ENCODE data around the gene DEF6.
"Not testable (repeated sequence)": the region's sequence is repeated elsewhere in the genome, so short reads cannot be mapped to it uniquely, and the experiment has no call there.

The DEF6 gene

DNA sequence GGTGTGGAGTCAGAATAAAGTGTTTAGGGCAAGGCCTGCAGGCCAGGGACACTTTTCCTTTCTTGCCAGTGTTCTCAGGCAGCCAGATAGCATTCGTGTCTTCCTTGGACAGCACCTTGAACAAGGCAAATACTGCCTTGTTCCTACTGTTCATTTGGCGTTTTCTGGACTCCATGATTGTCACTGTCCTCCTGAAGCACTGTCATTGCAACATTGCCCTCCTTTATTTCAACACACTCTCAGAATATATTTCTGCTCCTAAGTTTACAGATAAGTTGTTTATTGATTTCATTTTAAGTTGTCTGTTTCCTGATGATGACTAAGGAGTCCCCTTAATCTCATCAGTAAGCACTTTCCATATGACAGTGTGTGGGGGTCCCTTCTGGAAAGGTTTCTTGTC lies 15.1 kb upstream of the DEF6 start:
- DNase-seq (ENCODE audit: low read depth, low spot score): no peak

DNA sequence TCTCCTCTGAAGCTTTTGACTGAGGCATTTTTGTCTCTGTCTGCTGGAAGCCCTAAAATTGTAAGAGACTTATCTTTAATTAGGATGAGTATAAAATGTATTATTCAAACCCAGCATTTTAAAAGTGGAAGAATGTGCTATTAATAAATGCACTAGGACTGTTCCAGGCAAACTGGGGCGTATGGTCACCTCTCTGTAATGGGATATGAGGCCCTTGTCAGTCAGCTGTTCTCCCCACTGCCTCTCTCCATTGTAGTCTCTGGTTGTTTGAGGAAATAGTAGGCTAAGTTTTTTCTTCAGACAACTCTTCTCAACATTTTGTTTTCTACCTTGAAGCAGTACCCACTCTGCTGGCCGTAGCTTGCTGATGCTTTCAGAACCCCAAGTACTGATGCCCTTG lies 14.3 kb upstream of the DEF6 start:
- no peak for DNase-seq (ENCODE audit: low read depth, low spot score)

DNA sequence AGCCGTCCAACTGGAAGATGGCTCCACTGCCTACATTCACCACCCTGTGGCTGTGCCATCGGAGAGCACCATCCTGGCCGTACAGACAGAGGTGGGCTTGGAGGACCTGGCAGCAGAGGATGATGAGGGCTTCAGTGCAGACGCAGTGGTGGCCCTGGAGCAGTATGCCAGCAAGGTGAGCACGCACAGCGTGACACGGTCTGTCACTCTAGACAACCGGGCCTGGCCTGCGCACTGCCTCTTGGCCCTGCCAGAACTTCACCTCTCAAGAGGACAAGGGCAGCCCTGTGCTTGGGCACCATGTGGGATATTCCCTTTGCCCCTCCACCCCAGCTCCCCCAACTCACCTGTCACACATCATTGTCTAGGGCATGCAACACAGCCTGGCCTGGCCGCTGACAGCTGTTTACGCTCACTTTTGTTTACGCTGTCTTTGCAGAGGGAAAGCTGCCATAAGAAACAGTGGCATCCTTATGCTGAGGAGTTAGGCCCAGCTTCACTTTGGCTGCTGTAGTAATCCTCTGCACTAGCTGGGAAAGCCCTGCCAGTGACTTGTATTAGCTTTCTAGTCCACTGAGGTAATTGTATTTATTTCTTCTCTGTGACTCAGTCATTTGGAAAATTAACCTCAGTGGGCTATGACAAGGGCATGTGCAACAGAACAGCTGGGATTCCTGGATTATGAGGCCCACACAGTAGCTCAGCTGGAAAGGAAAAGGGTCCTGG lies 9.8 kb upstream of the DEF6 start:
- DNase-seq (ENCODE audit: low read depth, low spot score): no peak

DNA sequence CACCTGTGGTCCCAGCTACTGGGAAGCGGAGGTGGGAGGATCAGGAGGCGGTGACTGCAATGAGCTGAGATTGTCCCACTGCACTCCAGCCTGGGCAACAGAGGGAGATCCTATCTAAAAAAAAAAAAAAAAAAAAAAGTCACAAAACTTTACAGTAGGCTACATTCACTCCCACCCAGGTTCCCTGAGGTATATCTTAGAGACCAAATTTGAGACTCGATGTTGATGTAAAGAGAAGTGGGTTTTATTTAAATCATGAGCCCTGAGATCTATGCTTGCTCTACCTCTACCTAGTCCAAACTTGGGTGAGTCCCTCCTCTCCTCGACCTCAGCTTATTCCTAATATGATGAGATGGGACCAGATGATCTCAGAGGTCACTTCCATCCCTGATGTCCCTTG lies 8.8 kb upstream of the DEF6 start:
- DNase-seq (ENCODE audit: low read depth, low spot score): no peak

DNA sequence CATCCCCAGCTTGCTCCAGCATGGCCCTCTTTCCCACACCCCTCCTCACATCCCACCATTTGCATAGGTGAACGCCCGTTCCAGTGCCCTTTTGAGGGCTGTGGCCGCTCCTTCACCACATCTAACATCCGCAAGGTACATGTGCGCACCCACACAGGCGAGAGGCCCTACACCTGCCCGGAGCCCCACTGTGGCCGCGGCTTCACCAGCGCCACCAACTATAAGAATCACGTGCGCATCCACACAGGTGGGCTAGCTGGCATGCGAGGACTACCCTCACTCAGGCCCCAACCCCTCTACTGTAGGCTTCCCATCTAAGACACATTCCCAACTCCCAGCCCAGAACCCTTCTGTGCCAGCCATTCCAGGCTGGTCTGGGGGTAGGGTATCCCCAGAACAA lies 6.1 kb upstream of the DEF6 start:
- no peak for DNase-seq (ENCODE audit: low read depth, low spot score)

DNA sequence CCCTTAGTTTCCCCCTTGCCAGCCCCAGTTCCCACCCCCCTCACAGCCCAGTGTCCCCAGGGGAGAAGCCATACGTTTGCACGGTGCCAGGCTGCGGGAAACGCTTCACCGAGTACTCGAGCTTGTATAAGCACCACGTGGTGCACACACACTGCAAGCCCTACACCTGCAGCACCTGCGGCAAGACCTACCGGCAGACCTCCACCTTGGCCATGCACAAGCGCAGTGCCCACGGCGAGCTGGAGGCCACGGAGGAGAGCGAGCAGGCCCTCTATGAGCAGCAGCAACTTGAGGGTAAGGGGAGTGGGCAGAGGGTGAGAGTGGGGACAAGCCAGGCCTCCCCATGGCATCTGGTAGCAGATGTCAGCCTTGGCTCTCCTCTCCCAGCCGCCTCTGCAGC lies 5.1 kb upstream of the DEF6 start:
- DNase-seq (ENCODE audit: low read depth, low spot score): no peak

DNA sequence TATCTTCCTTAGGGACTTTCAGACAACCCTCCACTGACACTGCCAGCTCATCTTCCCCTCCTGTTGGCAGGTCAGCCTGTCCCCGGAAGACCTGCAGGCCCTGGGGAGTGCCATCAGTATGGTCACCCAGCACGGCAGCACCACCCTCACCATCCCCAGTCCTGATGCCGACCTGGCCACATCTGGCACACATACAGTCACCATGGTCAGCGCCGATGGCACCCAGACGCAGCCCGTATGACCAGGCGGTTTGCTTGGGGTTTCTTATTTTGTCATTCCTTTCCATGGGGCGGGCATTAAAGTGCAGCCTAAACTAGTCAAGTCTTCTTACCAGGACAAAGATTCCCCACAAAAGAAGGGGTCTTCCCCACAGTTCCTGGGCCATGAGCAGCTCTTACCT lies 3.9 kb upstream of the DEF6 start:
- no peak for DNase-seq (ENCODE audit: low read depth, low spot score)

DNA sequence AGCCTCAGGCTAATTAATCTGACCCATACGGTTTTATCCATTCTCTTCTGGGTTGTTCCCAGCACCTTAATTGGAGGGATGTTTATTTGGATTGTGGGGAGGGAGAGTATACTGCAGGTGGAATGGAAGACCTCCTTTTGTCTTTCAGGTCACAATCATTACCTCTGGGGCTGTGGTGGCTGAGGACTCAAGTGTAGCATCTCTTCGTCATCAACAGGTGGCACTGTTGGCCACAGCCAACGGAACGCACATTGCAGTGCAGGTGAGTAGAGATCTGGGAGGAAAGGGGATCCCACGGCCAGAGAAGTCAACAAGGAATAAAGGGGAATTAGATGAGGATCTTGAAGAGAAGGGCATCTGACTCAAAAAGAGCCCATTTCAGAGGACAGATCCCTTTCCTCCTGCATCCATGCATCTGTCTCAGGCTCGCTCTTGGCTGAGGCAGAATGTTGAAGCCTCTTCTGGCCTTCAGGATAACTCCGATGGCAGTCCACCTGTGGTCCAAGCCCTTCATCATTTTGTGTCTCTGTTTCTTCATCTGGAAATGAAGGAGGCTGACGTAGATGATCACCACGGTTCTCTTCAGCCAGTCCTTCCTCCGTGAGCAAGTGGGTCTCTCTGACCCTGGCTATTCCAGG lies 3.2 kb upstream of the DEF6 start:
- no peak for DNase-seq (ENCODE audit: low read depth, low spot score)

DNA sequence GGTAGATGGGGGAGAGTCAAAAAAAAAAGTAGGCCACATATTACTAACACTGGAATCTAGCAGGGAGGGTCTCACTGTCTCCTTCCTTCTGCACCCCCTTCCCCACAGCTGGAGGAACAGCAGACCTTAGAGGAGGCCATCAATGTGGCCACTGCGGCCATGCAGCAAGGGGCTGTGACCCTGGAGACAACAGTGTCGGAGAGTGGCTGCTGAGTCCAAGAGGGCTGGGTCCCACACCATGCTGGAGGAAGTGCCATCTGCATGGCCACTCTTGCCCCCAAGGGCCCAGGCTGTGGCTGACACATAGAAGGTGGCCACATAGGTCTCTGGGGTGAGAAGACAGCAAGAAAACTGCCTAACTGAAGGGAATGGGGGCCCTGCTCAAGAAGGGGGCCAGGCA lies 2.6 kb upstream of the DEF6 start:
- DNase-seq (ENCODE audit: low read depth, low spot score): no peak

DNA sequence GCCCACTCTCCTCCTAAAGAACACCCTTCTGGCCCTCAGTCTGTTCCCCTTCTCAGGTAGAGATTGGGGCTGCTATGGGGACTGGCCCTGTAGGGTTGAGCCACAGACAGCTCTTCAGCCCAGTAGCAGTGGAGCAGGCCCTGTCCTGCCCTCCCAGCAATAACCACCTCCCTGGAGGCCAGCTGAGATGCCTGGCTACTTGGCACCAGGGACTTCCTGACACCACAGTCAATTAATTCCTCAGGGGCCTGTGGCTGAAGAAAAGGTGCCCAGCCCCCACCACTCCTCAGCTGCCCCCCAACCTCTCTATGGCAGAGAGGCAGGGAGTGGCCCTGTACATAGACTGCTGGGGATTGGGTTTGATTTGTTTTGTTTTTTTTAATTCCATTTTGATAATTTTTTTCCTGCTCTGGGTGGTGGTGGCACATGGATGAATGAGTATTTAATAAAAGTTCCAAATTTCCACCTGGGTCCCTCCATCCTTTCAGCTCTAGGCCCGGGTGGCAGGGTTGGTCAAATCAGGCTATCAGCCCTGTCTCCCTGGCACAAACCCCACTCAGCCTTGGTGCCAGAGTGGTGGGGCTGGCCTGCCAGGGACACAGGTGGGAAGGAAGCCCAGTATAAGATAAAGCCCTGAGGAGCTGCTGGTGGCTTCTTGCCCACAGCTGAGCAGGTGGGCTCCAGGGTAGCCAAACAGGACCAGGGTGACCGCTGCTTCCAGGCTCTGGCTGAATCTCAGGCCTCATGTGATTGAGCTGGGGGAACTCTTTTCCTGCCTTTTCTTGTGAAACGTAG lies 1.9 kb upstream of the DEF6 start:
- DNase-seq (ENCODE audit: low read depth, low spot score): no peak

DNA sequence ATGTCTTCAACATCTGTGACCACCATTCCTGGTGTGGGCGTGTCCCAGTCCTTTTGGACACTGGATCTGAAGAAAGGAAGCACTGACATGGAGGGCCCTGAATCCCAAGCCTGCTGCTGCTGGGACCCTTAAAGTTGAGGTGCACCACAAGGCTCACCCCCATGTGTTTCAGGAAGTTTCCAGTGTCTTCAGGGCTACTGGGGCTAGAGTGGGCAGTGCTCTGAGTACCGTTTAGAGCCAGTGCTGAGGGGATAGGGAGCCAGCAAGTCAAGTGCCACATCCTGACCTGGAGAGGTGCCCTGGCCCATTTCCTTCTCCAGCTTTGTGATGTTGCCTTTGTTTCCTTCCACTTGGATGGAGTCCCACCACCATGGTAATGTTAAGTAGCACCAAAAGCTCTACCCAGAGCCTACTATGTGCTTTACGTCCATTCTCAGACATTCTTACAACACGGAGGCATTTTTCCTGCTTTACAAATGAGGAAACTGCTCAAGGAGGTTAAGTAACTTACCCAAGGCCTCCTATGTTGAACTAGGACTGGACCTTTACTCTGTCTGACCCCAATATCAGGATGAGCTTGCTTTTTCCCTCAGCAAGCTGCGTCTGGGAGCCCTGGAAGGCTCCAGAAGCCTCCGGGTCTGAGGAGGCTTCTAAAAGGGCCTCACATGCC lies 552 bp upstream of the DEF6 start:
- DNase-seq (ENCODE audit: low read depth, low spot score): no peak

DNA sequence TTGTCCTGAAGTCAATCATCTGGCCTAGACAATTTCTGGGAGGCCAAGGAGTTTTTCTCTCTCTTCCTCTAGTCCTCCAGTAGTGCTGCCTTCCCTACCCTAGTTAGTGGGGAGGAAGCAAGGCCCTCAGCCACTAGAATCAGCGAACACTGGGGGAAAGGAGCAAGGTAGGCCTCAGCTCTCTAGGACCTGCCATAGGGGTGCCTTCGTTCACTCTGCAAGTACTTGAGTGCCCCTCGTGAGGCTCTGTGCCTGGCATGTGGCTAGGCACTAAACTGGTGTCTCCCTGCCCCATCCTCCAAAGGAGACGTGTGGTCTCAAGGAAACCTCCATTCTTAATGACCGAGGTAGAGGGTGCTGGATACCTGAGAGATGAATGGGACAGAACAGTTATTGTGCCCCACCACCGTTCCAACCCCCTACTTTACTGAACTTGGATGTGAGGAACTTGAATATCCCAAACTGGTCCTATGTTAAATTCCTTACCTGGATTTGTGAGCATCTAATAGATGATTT lies 1.1 kb downstream of the DEF6 start:
- DNase-seq (ENCODE audit: low read depth, low spot score): no peak

DNA sequence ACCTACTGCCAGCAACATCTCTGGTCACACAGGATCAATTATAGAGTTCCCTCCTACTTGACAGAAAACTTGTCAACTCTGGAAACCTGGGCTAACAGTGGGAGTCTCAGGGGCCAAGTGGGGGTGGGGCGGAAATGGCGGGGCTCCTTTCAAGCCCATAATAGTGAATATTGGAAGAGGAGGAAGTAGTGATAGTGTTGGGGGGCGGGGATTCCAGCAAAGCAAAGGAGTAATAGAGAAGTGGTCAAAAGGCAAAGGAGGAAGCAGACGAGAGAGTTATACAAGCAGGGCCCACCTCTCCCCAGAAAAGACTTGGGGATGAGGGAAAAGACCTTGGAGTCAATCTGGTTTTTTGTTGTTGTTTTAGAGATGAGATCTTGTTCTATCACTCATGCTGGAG lies 2.1 kb downstream of the DEF6 start:
- no peak for DNase-seq (ENCODE audit: low read depth, low spot score)

DNA sequence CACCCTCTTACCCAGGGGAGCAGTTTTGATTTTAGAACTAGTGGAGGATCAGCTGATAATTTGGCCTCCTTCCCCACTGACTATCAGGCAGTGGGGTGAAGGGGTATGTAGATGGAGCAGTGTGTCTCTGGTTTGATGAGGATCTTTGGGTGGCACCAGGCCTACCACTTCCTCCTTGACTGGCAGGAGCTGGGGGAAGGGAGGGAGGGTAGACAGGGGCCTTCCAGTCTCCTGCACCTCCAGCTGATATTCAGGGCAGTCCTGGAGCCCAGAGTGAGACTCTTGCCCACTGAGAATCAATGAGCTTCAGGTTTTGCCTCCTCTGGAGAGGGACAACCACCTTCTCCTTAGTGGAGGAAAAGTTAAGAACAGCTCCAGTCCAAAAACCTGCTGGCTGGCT lies 3.2 kb downstream of the DEF6 start:
- DNase-seq (ENCODE audit: low read depth, low spot score): no peak

DNA sequence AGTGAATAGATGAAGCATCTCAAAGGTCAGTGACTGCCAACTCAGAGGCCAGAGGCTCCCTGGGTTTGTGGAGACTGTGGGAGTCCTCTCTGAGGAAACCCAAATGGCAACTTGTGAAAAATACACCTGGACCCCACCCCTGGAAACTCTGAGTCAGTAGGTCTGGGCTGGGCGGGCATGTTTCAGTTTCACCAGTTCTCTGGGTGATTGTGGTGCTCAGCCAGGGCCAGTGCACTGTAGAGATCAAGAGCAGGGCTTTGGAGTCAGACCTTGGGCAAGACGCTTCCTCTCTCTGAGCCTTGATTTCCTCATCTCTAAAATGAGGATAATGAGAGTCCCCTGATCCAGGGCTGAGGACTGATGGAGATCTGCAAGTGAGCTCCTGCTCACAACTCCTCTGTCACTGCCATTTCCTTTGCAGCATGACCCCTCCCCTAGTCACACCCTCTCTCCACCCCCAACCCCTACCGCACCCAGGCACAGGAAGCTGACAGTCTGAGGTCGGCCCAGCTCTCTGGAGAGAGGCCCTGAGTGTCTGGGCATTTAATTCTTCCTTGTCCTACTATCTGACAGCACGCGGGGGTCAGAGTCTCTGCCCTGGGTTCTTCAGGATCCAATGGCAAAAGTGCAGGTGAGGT lies 5.1 kb downstream of the DEF6 start:
- DNase-seq (ENCODE audit: low read depth, low spot score): no peak

DNA sequence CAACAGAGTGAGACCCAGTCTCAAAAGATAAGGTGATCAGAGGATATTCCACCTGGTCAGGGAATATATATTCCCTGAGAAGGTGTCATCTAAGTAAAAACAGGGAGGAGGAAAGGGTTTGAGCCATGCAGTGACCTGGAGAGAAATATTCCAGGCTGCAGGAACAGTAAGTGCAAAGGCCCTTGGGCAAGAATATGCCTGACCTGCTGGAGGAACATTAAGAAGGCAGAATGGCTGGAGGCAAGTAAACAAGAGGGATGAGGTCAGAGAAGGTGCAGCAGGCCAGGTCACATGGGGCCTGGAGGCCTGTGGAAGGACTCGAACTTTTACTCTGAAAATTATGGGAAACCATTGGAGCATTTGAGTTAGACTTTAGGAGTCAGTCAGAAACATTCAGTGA lies 6.7 kb downstream of the DEF6 start:
- no peak for DNase-seq (ENCODE audit: low read depth, low spot score)

DNA sequence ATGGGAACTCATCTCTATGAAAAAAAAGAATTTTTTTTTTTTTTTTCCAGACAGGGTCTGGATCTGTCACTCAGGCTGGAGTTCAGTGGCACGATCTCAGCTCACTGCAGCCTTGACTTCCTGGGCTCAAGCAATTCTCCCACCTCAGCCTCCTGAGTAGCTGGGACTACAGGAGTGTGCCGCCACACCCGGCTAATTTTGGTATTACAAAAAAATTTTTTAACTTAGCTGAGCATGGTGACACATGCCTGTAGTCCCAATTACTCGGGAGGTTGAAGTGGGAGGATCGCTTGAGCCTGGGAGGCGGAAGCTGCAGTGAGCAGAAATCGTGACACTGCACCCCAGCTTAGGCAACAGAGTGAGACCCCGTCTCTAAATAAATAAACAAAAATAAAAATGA lies 7.5 kb downstream of the DEF6 start:
- DNase-seq (ENCODE audit: low read depth, low spot score): no peak

DNA sequence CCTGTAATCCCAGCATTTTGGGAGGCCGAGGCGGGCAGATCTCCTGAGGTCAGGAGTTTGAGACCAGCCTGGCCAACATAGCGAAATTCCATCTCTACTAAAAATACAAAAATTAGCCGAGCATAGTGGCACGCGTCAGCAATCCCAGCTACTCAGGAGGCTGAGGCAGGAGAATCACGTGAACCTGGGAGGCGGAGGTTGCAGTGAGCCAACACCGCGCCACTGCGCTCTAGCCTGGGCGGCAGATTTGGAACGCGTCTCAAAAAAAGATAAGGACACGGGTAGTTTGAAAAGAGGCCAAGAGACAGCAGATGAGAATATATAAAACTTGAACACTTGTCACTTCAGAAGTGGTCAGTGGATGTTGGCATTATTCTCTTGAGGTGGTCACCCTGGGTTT lies 9.5 kb downstream of the DEF6 start:
- DNase-seq (ENCODE audit: low read depth, low spot score): not testable (repeated sequence)

DNA sequence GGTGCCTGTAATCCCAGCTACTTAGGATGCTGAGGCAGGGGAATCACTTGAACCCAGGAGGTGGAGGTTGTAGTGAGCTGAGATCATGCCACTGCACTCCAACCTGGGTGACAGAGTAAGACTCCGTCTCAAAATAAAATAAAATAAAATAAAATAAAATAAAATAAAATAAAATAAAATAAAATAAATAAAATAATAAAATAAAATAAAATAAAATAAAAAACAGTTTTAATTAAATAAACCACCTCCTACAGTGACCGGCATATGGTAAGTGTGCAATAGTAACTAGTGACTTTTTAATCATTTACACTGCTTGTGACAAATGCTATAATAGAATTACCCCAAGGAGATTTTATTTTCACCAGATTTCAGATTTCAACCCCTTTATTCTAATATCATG lies 10.9 kb downstream of the DEF6 start:
- not testable (repeated sequence) for DNase-seq (ENCODE audit: low read depth, low spot score)

DNA sequence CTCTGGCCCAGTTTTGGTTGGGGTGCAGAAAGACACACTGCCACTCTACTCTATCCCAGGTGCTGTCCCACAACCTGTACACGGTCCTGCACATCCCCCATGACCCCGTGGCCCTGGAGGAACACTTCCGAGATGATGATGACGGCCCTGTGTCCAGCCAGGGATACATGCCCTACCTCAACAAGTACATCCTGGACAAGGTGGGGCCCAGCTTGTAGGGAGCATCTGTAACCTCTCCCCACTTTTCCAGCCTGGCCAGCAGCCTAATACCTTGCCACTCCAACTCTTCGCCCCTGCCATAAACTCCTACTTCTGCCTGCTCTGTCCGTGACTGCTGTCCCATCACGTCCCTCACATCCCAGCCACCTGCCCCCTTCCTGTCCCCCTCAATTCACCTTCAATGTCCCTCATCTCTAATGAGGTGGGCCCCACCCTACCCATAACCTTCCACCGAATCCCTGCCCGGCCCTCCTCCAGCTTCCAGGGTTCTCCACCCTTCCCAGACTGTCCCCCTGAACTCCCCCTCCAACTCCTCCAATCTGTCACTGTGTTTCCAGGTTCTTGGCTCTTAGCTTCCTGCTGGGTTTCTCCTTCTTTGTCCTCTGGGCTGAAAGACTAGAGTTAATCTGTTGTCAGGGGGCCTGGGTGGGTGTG lies 12.1 kb downstream of the DEF6 start:
- DNase-seq (ENCODE audit: low read depth, low spot score): no peak

DNA sequence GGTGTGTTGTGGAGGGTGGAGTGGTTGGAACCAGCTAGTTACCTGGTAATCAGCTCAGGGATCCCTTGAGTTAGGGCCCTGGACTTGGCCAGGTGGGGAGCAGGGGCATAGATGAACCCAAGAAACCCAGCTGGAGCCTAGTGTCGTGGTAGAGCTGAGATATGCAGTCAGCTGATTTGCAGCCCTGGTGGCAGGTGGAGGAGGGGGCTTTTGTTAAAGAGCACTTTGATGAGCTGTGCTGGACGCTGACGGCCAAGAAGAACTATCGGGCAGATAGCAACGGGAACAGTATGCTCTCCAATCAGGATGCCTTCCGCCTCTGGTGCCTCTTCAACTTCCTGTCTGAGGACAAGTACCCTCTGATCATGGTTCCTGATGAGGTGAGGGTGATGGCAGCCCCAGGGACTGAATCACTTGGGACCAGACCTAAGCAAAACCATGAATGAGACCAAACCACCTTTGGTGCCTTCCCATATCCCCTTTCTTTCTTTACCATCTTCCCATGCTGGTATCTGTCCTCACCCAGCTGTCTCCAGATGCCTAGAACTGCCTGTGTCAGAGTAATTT lies 12.7 kb downstream of the DEF6 start:
- DNase-seq (ENCODE audit: low read depth, low spot score): no peak

All from brain pericyte (primary cell).